ENCODE data around the gene NOL7.

NOL7 gene

GRCh38 chr6:13660893-13661292 is 45.8 kb downstream of the NOL7 start:
- no peak overlapping the region for H3K27ac ChIP-seq (ENCODE audit: low read length)
- no peaks in the 10 kb centered on the region for H3K27me3 ChIP-seq (ENCODE audit: insufficient read depth, low read length)
- H3K9ac ChIP-seq (ENCODE audit: low read depth, low read length): no peak overlapping the region
- no peaks in the 10 kb centered on the region for H3K9me3 ChIP-seq (ENCODE audit: insufficient read depth, low read depth, low read length)
- no peaks in the 10 kb centered on the region for H3K36me3 ChIP-seq (ENCODE audit: insufficient read depth, low read depth, low read length)
- H3K4me3 ChIP-seq (ENCODE audit: low read length): no peak overlapping the region
- H3K4me1 ChIP-seq (ENCODE audit: insufficient read depth, low read length): peaks cover 16% of the 10 kb centered on the region; the same call in 1 of the 2 replicates

- H3K27ac ChIP-seq (ENCODE audit: low read length): no peak overlapping the region
- H3K4me1 ChIP-seq (ENCODE audit: insufficient read depth, low read length): peaks cover 14% of the 10 kb centered on the region; the same call in 1 of the 2 replicates
- H3K36me3 ChIP-seq (ENCODE audit: insufficient read depth, low read depth, low read length): no peaks in the 10 kb centered on the region
- no peak overlapping the region for H3K9ac ChIP-seq (ENCODE audit: low read depth, low read length)
- H3K4me3 ChIP-seq (ENCODE audit: low read length): no peak overlapping the region
- H3K27me3 ChIP-seq (ENCODE audit: insufficient read depth, low read length): no peaks in the 10 kb centered on the region
- H3K9me3 ChIP-seq (ENCODE audit: insufficient read depth, low read depth, low read length): no peaks in the 10 kb centered on the region
Measured at GRCh38 chr6:13661647-13662046, 46.5 kb downstream of the NOL7 start.

GRCh38 chr6:13662651-13663334 is 47.7 kb downstream of the NOL7 start:
- Histone ChIP-seq H3K9ac (ENCODE audit: low read depth, low read length) (no peak overlapping the region), H3K27ac (ENCODE audit: low read length) (no peak overlapping the region), H3K36me3 (ENCODE audit: insufficient read depth, low read depth, low read length) (no peaks in the 10 kb centered on the region), H3K4me3 (ENCODE audit: low read length) (no peak overlapping the region), H3K9me3 (ENCODE audit: insufficient read depth, low read depth, low read length) (no peaks in the 10 kb centered on the region), H3K27me3 (ENCODE audit: insufficient read depth, low read length) (no peaks in the 10 kb centered on the region), H3K4me1 (ENCODE audit: insufficient read depth, low read length) (peaks cover 14% of the 10 kb centered on the region; the same call in 1 of the 2 replicates)

- H3K27ac ChIP-seq (ENCODE audit: low read length): no peak overlapping the region
- H3K9ac ChIP-seq (ENCODE audit: low read depth, low read length): no peak overlapping the region
- H3K4me3 ChIP-seq (ENCODE audit: low read length): no peak overlapping the region
- no peaks in the 10 kb centered on the region for H3K36me3 ChIP-seq (ENCODE audit: insufficient read depth, low read depth, low read length)
- no peaks in the 10 kb centered on the region for H3K27me3 ChIP-seq (ENCODE audit: insufficient read depth, low read length)
- H3K9me3 ChIP-seq (ENCODE audit: insufficient read depth, low read depth, low read length): no peaks in the 10 kb centered on the region
- peaks cover 14% of the 10 kb centered on the region; the same call in 1 of the 2 replicates for H3K4me1 ChIP-seq (ENCODE audit: insufficient read depth, low read length)
Measured at GRCh38 chr6:13663986-13664385, 48.9 kb downstream of the NOL7 start.

- H3K9me3 ChIP-seq (ENCODE audit: insufficient read depth, low read depth, low read length): no peaks in the 10 kb centered on the region
- no peak overlapping the region for H3K4me3 ChIP-seq (ENCODE audit: low read length)
- no peak overlapping the region for H3K27ac ChIP-seq (ENCODE audit: low read length)
- H3K9ac ChIP-seq (ENCODE audit: low read depth, low read length): no peak overlapping the region
- no peaks in the 10 kb centered on the region for H3K36me3 ChIP-seq (ENCODE audit: insufficient read depth, low read depth, low read length)
- no peaks in the 10 kb centered on the region for H3K27me3 ChIP-seq (ENCODE audit: insufficient read depth, low read length)
- H3K4me1 ChIP-seq (ENCODE audit: insufficient read depth, low read length): peaks cover 18% of the 10 kb centered on the region; the same call in 1 of the 2 replicates
Measured at GRCh38 chr6:13664703-13665352, 49.7 kb downstream of the NOL7 start.

- no peaks in the 10 kb centered on the region for H3K9me3 ChIP-seq (ENCODE audit: insufficient read depth, low read depth, low read length)
- no peak overlapping the region for H3K27ac ChIP-seq (ENCODE audit: low read length)
- H3K4me1 ChIP-seq (ENCODE audit: insufficient read depth, low read length): peaks cover 18% of the 10 kb centered on the region; the same call in 1 of the 2 replicates
- no peaks in the 10 kb centered on the region for H3K27me3 ChIP-seq (ENCODE audit: insufficient read depth, low read length)
- H3K36me3 ChIP-seq (ENCODE audit: insufficient read depth, low read depth, low read length): no peaks in the 10 kb centered on the region
- H3K4me3 ChIP-seq (ENCODE audit: low read length): no peak overlapping the region
- no peak overlapping the region for H3K9ac ChIP-seq (ENCODE audit: low read depth, low read length)
Measured at GRCh38 chr6:13666194-13667105, 51.3 kb downstream of the NOL7 start.

GRCh38 chr6:13667655-13668054 is 52.5 kb downstream of the NOL7 start:
- Histone ChIP-seq H3K9me3 (ENCODE audit: insufficient read depth, low read depth, low read length) (no peaks in the 10 kb centered on the region), H3K27me3 (ENCODE audit: insufficient read depth, low read length) (no peaks in the 10 kb centered on the region), H3K9ac (ENCODE audit: low read depth, low read length) (no peak overlapping the region), H3K36me3 (ENCODE audit: insufficient read depth, low read depth, low read length) (no peaks in the 10 kb centered on the region), H3K27ac (ENCODE audit: low read length) (no peak overlapping the region), H3K4me3 (ENCODE audit: low read length) (no peak overlapping the region), H3K4me1 (ENCODE audit: insufficient read depth, low read length) (peaks cover 9% of the 10 kb centered on the region; the same call in 1 of the 2 replicates)

- Histone ChIP-seq H3K27ac (ENCODE audit: low read length) (no peak overlapping the region), H3K9me3 (ENCODE audit: insufficient read depth, low read depth, low read length) (no peaks in the 10 kb centered on the region), H3K27me3 (ENCODE audit: insufficient read depth, low read length) (no peaks in the 10 kb centered on the region), H3K4me3 (ENCODE audit: low read length) (no peak overlapping the region), H3K9ac (ENCODE audit: low read depth, low read length) (no peak overlapping the region), H3K36me3 (ENCODE audit: insufficient read depth, low read depth, low read length) (no peaks in the 10 kb centered on the region), H3K4me1 (ENCODE audit: insufficient read depth, low read length) (peaks cover 3% of the 10 kb centered on the region; the same call in 1 of the 2 replicates)
Measured at GRCh38 chr6:13668291-13668928, 53.3 kb downstream of the NOL7 start.

GRCh38 chr6:13669476-13669875 is 54.3 kb downstream of the NOL7 start:
- Histone ChIP-seq H3K27me3 (ENCODE audit: insufficient read depth, low read length) (no peaks in the 10 kb centered on the region), H3K9me3 (ENCODE audit: insufficient read depth, low read depth, low read length) (no peaks in the 10 kb centered on the region), H3K9ac (ENCODE audit: low read depth, low read length) (no peak overlapping the region), H3K4me3 (ENCODE audit: low read length) (no peak overlapping the region), H3K36me3 (ENCODE audit: insufficient read depth, low read depth, low read length) (no peaks in the 10 kb centered on the region), H3K27ac (ENCODE audit: low read length) (no peak overlapping the region), H3K4me1 (ENCODE audit: insufficient read depth, low read length) (peaks cover 3% of the 10 kb centered on the region; the same call in 1 of the 2 replicates)
